Suprapubic skin (tissue), 4 donors: Measurements from ENCODE around the gene TIMP1. TPM values are rescaled to one million over a fixed set of nuclear protein-coding genes. Genes with fewer than 3 reads are reported as not detected.
A peak's percentile ranks its signal among the peaks of the same experiment; 100 is the strongest.
"Not testable (repeated sequence)": the region's sequence is repeated elsewhere in the genome, so short reads cannot be mapped to it uniquely, and the experiment has no call there.

Experiments used
- DNase-seq, 2 donors: peaks; one replicate each; pipeline ENCODE4 v3.0.0-alpha.2; 2019; ENCODE audit warnings: low spot score in 2 of 2
- H3K27ac ChIP-seq: fragments of 200-600 bp; sonication (generic); one replicate; pipeline ENCODE4 v1.5.1; 2019
- H3K27me3 ChIP-seq: fragments of 200-600 bp; sonication (generic); one replicate; pipeline ENCODE4 v1.5.1; 2019
- H3K36me3 ChIP-seq: fragments of 200-600 bp; sonication (generic); one replicate; pipeline ENCODE4 v1.5.1; 2019
- H3K4me1 ChIP-seq: fragments of 200-600 bp; sonication (generic); one replicate; pipeline ENCODE4 v1.5.1; 2019
- H3K4me3 ChIP-seq: fragments of 200-600 bp; sonication (generic); one replicate; pipeline ENCODE4 v1.5.1; 2019; ENCODE audit warnings: mild to moderate bottlenecking
- H3K9me3 ChIP-seq: fragments of 200-600 bp; sonication (generic); one replicate; pipeline ENCODE4 v1.5.1; 2019
- CTCF ChIP-seq, 2 donors: fragments of 200-600 bp in 1 of 2; fragments of 450-650 bp in 1 of 2; sonication (generic) in 1 of 2; IDR thresholded peaks; one replicate each; pipeline ENCODE4 v1.5.1; 2016 to 2019; ENCODE audit warnings: antibody characterized with exemption in 2 of 2, mild to moderate bottlenecking in 1 of 2, moderate library complexity in 1 of 2
- EP300 ChIP-seq: sonication (generic); formaldehyde crosslinking; IDR thresholded peaks from one replicate; pipeline ENCODE4 v1.6.1; 2017; ENCODE audit warnings: antibody characterized with exemption
- POLR2A ChIP-seq, 2 donors: fragments of 450-650 bp; IDR thresholded peaks; one replicate each; pipeline ENCODE4 v1.6.1; 2017; ENCODE audit warnings: antibody characterized with exemption in 2 of 2, mild to moderate bottlenecking in 2 of 2, moderate library complexity in 2 of 2
- POLR2AphosphoS5 ChIP-seq, 3 donors: sonication (generic); formaldehyde crosslinking; IDR thresholded peaks; one replicate each; pipeline ENCODE4 v1.6.1; 2017; ENCODE audit warnings: antibody characterized with exemption in 3 of 3
- WGBS: methylation state at CpG from one replicate; pipeline ENCODE4 v1.1.5; 2018; 5-methylcytosine and 5-hydroxymethylcytosine counted together
- total RNA-seq, 4 donors: library from RNA; depleted of rRNA; stranded (reverse); fragments of >200 nt; gene quantifications; one replicate each; pipeline ENCODE4 v1.1.0, GENCODE V29; 2016

The TIMP1 gene
- total RNA-seq, 4 donors from 2014 or later, result 37.7 to 94.2 (median 69.2) TPM

- Histone ChIP-seq H3K36me3 (no peaks in the 10 kb centered on the region), H3K27me3 (no peaks in the 10 kb centered on the region), H3K4me1 (no peaks in the 10 kb centered on the region), H3K9me3 (no peaks in the 10 kb centered on the region), H3K4me3 (no peak overlapping the region), H3K27ac (no peak overlapping the region)
- TF ChIP-seq POLR2AphosphoS5 (IDR thresholded peaks at IDR 0.05) (no peak), CTCF (IDR thresholded peaks at IDR 0.05) (no peak), POLR2A (IDR thresholded peaks at IDR 0.05) (no peak), EP300 (no peak)
- 64% methylated on average over 4 of the region's 4 CpGs for WGBS
- DNase-seq, result no peak
Measured at GRCh38 chrX:47593522-47593921, 11.3 kb downstream of the TIMP1 start.

GRCh38 chrX:47595716-47596251 lies 13.5 kb downstream of the TIMP1 start:
- 42% methylated on average over 1 of the region's 1 CpG for WGBS
- Histone ChIP-seq H3K4me3 (no peak overlapping the region), H3K27me3 (no peaks in the 10 kb centered on the region), H3K36me3 (no peaks in the 10 kb centered on the region), H3K9me3 (no peaks in the 10 kb centered on the region), H3K4me1 (no peaks in the 10 kb centered on the region), H3K27ac (no peak overlapping the region)
- no peak for DNase-seq
- TF ChIP-seq CTCF (IDR thresholded peaks at IDR 0.05) (no peak), POLR2AphosphoS5 (IDR thresholded peaks at IDR 0.05) (no peak), POLR2A (IDR thresholded peaks at IDR 0.05) (no peak), EP300 (no peak)

- Histone ChIP-seq H3K36me3 (no peaks in the 10 kb centered on the region), H3K27ac (no peak overlapping the region), H3K4me1 (no peaks in the 10 kb centered on the region), H3K9me3 (no peaks in the 10 kb centered on the region), H3K4me3 (no peak overlapping the region), H3K27me3 (no peaks in the 10 kb centered on the region)
- no peak for DNase-seq
- TF ChIP-seq EP300, result no peak
- 75% methylated on average over 2 of the region's 2 CpGs for WGBS
Measured at GRCh38 chrX:47596256-47596655, 14.0 kb downstream of the TIMP1 start.

GRCh38 chrX:47597222-47597621 lies 15.0 kb downstream of the TIMP1 start:
- 88% methylated on average over 3 of the region's 3 CpGs for WGBS
- H3K4me3 ChIP-seq, result no peak overlapping the region
- no peak for TF ChIP-seq EP300
- TF ChIP-seq CTCF (IDR thresholded peaks at IDR 0.05), result no peak
- TF ChIP-seq POLR2A (IDR thresholded peaks at IDR 0.05), result no peak
- no peak for TF ChIP-seq POLR2AphosphoS5 (IDR thresholded peaks at IDR 0.05)
- no peak overlapping the region for H3K27ac ChIP-seq
- H3K27me3 ChIP-seq, result no peaks in the 10 kb centered on the region
- H3K9me3 ChIP-seq, result no peaks in the 10 kb centered on the region
- H3K4me1 ChIP-seq, result no peaks in the 10 kb centered on the region
- no peaks in the 10 kb centered on the region for H3K36me3 ChIP-seq
- no peak for DNase-seq

- not testable (repeated sequence) for H3K4me1 ChIP-seq, H3K27ac ChIP-seq
- 93% methylated on average over 4 of the region's 4 CpGs for WGBS
Measured at GRCh38 chrX:47603125-47603524, 20.9 kb downstream of the TIMP1 start.

GRCh38 chrX:47605024-47605423 lies 22.8 kb downstream of the TIMP1 start:
- no peaks in the 10 kb centered on the region for H3K9me3 ChIP-seq
- DNase-seq, result peak in 1 of 2 donors; percentile 10
- 64% methylated on average over 6 of the region's 9 CpGs for WGBS
- no peak overlapping the region for H3K27ac ChIP-seq
- no peaks in the 10 kb centered on the region for H3K4me1 ChIP-seq
- no peaks in the 10 kb centered on the region for H3K27me3 ChIP-seq
- H3K4me3 ChIP-seq, result no peak overlapping the region
- no peak for TF ChIP-seq POLR2AphosphoS5 (IDR thresholded peaks at IDR 0.05)
- no peak for TF ChIP-seq CTCF (IDR thresholded peaks at IDR 0.05)
- no peaks in the 10 kb centered on the region for H3K36me3 ChIP-seq

More at GRCh38 chrX:47603125-47603524, 20.9 kb downstream of the TIMP1 start:
- H3K4me3 ChIP-seq, DNase-seq, H3K36me3 ChIP-seq, H3K9me3 ChIP-seq, H3K27me3 ChIP-seq: not testable (repeated sequence)
